ENCODE results near the gene ELOB. TPM values are rescaled to one million over a fixed set of nuclear protein-coding genes. Genes with fewer than 3 reads are reported as not detected.
"Not testable (repeated sequence)": the region's sequence is repeated elsewhere in the genome, so short reads cannot be mapped to it uniquely, and the experiment has no call there.

The ELOB gene
- total and polyA plus RNA-seq, 3 experiments from 2014 or later = 274 to 338 (median 322) TPM

DNA sequence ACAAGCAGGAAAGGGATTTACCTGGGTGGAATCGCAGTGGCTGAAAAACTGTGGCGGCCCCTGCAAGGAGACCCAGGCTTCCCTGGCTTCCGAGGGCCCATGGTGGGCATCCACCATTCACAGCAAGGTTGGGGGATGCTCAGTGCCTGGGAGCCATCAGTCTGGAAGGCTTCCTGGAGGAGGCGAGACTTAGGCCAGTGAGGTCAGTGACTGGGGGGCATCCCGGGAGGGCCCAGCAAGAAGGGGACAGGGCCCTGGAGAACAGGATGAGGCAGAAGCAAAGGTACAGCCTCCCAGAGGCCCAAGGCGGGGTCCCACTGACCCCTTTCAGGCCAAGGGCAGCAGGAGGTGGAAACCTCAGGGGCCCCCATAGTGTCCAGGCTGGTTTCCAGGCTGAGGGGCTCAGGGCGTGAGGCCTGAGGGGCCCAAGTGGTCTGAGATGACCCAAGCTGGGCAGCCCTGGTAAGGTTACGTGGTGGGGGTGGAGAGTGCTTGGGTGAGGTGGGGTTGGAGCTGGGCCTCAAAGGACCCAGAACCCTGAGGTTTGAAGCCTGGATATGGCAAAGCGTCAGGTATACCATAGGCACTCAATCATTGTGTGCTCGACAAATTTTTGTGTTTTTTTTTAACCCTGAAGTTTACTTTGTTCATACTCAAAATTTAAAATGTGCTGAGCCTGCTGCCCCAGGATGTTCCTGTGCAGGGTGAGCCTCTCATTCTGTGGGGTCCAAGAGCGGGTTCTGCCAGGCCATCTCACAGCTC is 40.4 kb downstream of the ELOB start:
- H3K9me3 Mint-ChIP-seq = no peaks in the 10 kb centered on the region
- no peaks in the 10 kb centered on the region for H3K36me3 Mint-ChIP-seq
- no peaks in the 10 kb centered on the region for H3K27me3 ChIP-seq (ENCODE audit: insufficient read depth, low read length, poor library complexity, severe bottlenecking)
- H3K4me1 ChIP-seq (ENCODE audit: insufficient read depth, low read length) = no peaks in the 10 kb centered on the region
- H3K27ac Mint-ChIP-seq = no peak overlapping the region
- no peaks in the 10 kb centered on the region for H3K36me3 ChIP-seq (ENCODE audit: insufficient read depth, low read length)
- no peak overlapping the region for H3K27ac ChIP-seq (ENCODE audit: low read depth, low read length)
- peaks cover 6 to 8% of the 10 kb centered on the region in 2 donors for H3K27me3 Mint-ChIP-seq
- no peak overlapping the region for H3K4me3 Mint-ChIP-seq
- ChIA-PET POLR2A (interaction anchor here (0.6 kb wide), 1 partner anchor 11 kb away, joined by 4 read pairs; no protein-coding TSS in a partner anchor), CTCF (no interaction called here)
- H3K4me3 ChIP-seq (ENCODE audit: low read length) = no peak overlapping the region
- DNase-seq = no peak
- no peaks in the 10 kb centered on the region for H3K9me3 ChIP-seq (ENCODE audit: low read length)
- H3K4me1 Mint-ChIP-seq = no peaks in the 10 kb centered on the region

GRCh38 chr16:2734844-2735515 is 42.1 kb downstream of the ELOB start:
- Histone ChIP-seq H3K36me3 (ENCODE audit: insufficient read depth, low read length) (no peaks in the 10 kb centered on the region), H3K4me1 (ENCODE audit: insufficient read depth, low read length) (no peaks in the 10 kb centered on the region), H3K9me3 (ENCODE audit: low read length) (no peaks in the 10 kb centered on the region), H3K4me3 (ENCODE audit: low read length) (no peak overlapping the region), H3K27ac (ENCODE audit: low read depth, low read length) (no peak overlapping the region), H3K27me3 (ENCODE audit: insufficient read depth, low read length, poor library complexity, severe bottlenecking) (no peaks in the 10 kb centered on the region)
- Mint-ChIP-seq H3K27me3 (peaks cover 2 to 8% of the 10 kb centered on the region in 2 donors), H3K9me3 (no peaks in the 10 kb centered on the region), H3K27ac (peak overlapping the region in 1 of 8 donors; percentile 50), H3K4me3 (no peak overlapping the region), H3K4me1 (no peaks in the 10 kb centered on the region), H3K36me3 (no peaks in the 10 kb centered on the region)
- CTCF ChIA-PET = no interaction called here
- POLR2A ChIA-PET = no interaction called here
- DNase-seq = no peak

GRCh38 chr16:2728034-2728433 is 49.0 kb downstream of the ELOB start:
- Mint-ChIP-seq H3K27ac (peak overlapping the region in 1 of 8 donors; percentile 65), H3K9me3 (no peaks in the 10 kb centered on the region), H3K27me3 (peaks cover 2 to 13% of the 10 kb centered on the region in 2 donors), H3K4me1 (no peaks in the 10 kb centered on the region), H3K4me3 (no peak overlapping the region), H3K36me3 (no peaks in the 10 kb centered on the region)
- no peaks in the 10 kb centered on the region for H3K36me3 ChIP-seq (ENCODE audit: insufficient read depth, low read length)
- no peak overlapping the region for H3K27ac ChIP-seq (ENCODE audit: low read depth, low read length)
- CTCF ChIA-PET = no interaction called here
- H3K4me1 ChIP-seq (ENCODE audit: insufficient read depth, low read length) = no peaks in the 10 kb centered on the region
- H3K4me3 ChIP-seq (ENCODE audit: low read length) = no peak overlapping the region
- DNase-seq = no peak
- POLR2A ChIA-PET = no interaction called here
- no peaks in the 10 kb centered on the region for H3K27me3 ChIP-seq (ENCODE audit: insufficient read depth, low read length, poor library complexity, severe bottlenecking)
- H3K9me3 ChIP-seq (ENCODE audit: low read length) = no peaks in the 10 kb centered on the region

GRCh38 chr16:2726923-2727322 is 50.2 kb downstream of the ELOB start:
- DNase-seq = no peak
- Histone ChIP-seq H3K4me3 (ENCODE audit: low read length) (no peak overlapping the region), H3K27ac (ENCODE audit: low read depth, low read length) (no peak overlapping the region), H3K36me3 (ENCODE audit: insufficient read depth, low read length) (no peaks in the 10 kb centered on the region), H3K4me1 (ENCODE audit: insufficient read depth, low read length) (no peaks in the 10 kb centered on the region), H3K27me3 (ENCODE audit: insufficient read depth, low read length, poor library complexity, severe bottlenecking) (no peaks in the 10 kb centered on the region), H3K9me3 (ENCODE audit: low read length) (no peaks in the 10 kb centered on the region)
- H3K36me3 Mint-ChIP-seq = no peaks in the 10 kb centered on the region
- H3K27ac Mint-ChIP-seq = peak overlapping the region in 2 of 8 donors; percentile 22 to 30
- CTCF ChIA-PET = no interaction called here
- peaks cover 2 to 13% of the 10 kb centered on the region in 2 donors for H3K27me3 Mint-ChIP-seq
- POLR2A ChIA-PET = no interaction called here
- no peaks in the 10 kb centered on the region for H3K9me3 Mint-ChIP-seq
- H3K4me1 Mint-ChIP-seq = no peaks in the 10 kb centered on the region
- peak overlapping the region in 1 of 7 donors; percentile 32 for H3K4me3 Mint-ChIP-seq

GRCh38 chr16:2724816-2725348 is 52.2 kb downstream of the ELOB start:
- Histone ChIP-seq H3K4me1 (ENCODE audit: insufficient read depth, low read length) (peaks cover 4% of the 10 kb centered on the region), H3K4me3 (ENCODE audit: low read length) (no peak overlapping the region), H3K36me3 (ENCODE audit: insufficient read depth, low read length) (no peaks in the 10 kb centered on the region), H3K9me3 (ENCODE audit: low read length) (no peaks in the 10 kb centered on the region), H3K27me3 (ENCODE audit: insufficient read depth, low read length, poor library complexity, severe bottlenecking) (no peaks in the 10 kb centered on the region), H3K27ac (ENCODE audit: low read depth, low read length) (no peak overlapping the region)
- H3K9me3 Mint-ChIP-seq = no peaks in the 10 kb centered on the region
- H3K4me3 Mint-ChIP-seq = peak overlapping the region in 1 of 7 donors; percentile 50
- CTCF ChIA-PET = interaction anchor here (1.1 kb wide), 1 partner anchor 16 kb away, joined by 3 read pairs; no protein-coding TSS in a partner anchor
- H3K27ac Mint-ChIP-seq = peak overlapping the region in 1 of 8 donors; percentile 40
- no peak for DNase-seq
- POLR2A ChIA-PET = no interaction called here
- no peaks in the 10 kb centered on the region for H3K4me1 Mint-ChIP-seq
- peaks cover 2 to 13% of the 10 kb centered on the region in 2 donors for H3K27me3 Mint-ChIP-seq
- no peaks in the 10 kb centered on the region for H3K36me3 Mint-ChIP-seq

DNA sequence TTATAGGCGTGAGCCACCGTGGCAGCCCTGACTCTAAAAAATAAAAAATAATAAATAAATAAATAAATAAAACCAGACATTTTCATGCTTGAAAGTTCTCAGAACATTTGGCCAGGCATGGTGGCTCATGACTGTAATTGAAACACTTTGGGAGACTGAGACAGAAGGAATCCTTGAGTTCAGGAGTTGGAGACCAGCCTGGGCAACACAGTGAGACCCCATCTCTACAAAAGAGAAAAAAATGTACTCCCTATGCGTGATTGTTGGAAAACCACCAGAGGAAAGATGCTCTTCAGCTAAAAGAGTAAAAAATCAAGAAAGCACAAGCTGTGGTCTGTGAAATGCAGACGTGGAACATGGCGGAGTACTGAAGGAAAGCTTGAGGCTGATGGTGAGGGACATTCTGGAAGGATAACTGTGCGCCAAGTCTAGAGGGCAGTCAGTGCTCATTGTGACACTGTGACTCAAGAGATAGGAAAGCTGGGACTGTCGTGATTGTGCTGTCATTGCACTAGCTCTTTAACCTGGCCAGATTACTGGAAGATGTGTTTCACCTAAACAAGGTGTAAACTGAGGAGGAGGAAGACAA is 52.9 kb downstream of the ELOB start:
- H3K27ac ChIP-seq (ENCODE audit: low read depth, low read length) = no peak overlapping the region
- no peaks in the 10 kb centered on the region for H3K4me1 Mint-ChIP-seq
- H3K36me3 ChIP-seq (ENCODE audit: insufficient read depth, low read length) = no peaks in the 10 kb centered on the region
- H3K4me1 ChIP-seq (ENCODE audit: insufficient read depth, low read length) = peaks cover 4% of the 10 kb centered on the region
- ChIA-PET POLR2A (no interaction called here), CTCF (interaction anchor here (1.1 kb wide), 1 partner anchor 15 kb away, joined by 3 read pairs; no protein-coding TSS in a partner anchor)
- H3K27me3 ChIP-seq (ENCODE audit: insufficient read depth, low read length, poor library complexity, severe bottlenecking) = no peaks in the 10 kb centered on the region
- no peaks in the 10 kb centered on the region for H3K9me3 Mint-ChIP-seq
- H3K36me3 Mint-ChIP-seq = no peaks in the 10 kb centered on the region
- H3K4me3 ChIP-seq (ENCODE audit: low read length) = no peak overlapping the region
- H3K27ac Mint-ChIP-seq = no peak overlapping the region
- no peak for DNase-seq
- H3K9me3 ChIP-seq (ENCODE audit: low read length) = no peaks in the 10 kb centered on the region
- H3K4me3 Mint-ChIP-seq = no peak overlapping the region
- peaks cover 2 to 13% of the 10 kb centered on the region in 2 donors for H3K27me3 Mint-ChIP-seq

DNA sequence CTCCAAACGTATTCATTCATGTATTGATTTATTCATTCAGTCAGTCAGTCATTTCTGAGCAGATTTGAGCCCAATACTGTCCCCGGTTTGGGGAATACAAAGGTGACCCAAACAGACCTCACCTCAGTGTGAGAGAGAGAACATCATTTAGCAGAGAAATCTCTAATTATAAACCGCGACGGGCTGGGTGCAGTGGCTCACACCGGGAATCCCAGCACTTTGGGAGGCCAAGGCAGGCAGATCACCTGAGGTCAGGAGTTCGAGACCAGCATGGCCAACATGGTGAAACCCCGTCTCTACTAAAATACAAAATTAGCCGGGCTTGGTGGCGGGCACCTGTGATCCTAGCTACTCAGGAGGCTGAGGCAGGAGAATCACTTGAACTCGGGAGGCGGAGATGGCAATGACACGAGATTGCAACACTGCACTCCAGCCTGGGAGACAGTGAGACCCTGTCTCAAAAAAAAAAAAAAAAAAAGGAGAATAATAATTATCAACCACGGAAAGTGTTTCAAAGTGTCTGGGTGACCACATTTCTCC is 55.4 kb downstream of the ELOB start:
- H3K27me3 ChIP-seq (ENCODE audit: insufficient read depth, low read length, poor library complexity, severe bottlenecking); H3K36me3 Mint-ChIP-seq; POLR2A ChIA-PET; H3K9me3 ChIP-seq (ENCODE audit: low read length); H3K4me3 ChIP-seq (ENCODE audit: low read length); CTCF ChIA-PET; DNase-seq; H3K36me3 ChIP-seq (ENCODE audit: insufficient read depth, low read length); H3K9me3 Mint-ChIP-seq; H3K4me1 Mint-ChIP-seq; H3K4me1 ChIP-seq (ENCODE audit: insufficient read depth, low read length): not testable (repeated sequence)
- Mint-ChIP-seq H3K4me3 (peak overlapping the region; percentile 55 to 80 (median 68)), H3K27ac (peak overlapping the region in 4 of 8 donors; percentile 12 to 89 (median 67)), H3K27me3 (peaks cover 2 to 13% of the 10 kb centered on the region in 2 donors)
- peak overlapping the region; percentile 38 for H3K27ac ChIP-seq (ENCODE audit: low read depth, low read length)
